Astrocyte (in vitro differentiated cells and primary cell): Measurements from ENCODE around the gene UNKL. TPM values are rescaled to one million over a fixed set of nuclear protein-coding genes. Genes with fewer than 3 reads are reported as not detected.

Experiments used
- DNase-seq: peaks from one replicate; pipeline ENCODE4 v3.0.0-alpha.2; 2010; ENCODE audit warnings: low read depth
- FAIRE-seq: peaks from 2 replicates; lab custom pipeline; 2011; peaks lifted over from hg19 to GRCh38; lab: Jason Lieb, UNC
- H2AFZ ChIP-seq: 2 replicates; pipeline ENCODE4 v1.6.0; 2012; ENCODE audit warnings: low read depth, low read length, inconsistent platforms
- H3K27ac ChIP-seq: 2 replicates; pipeline ENCODE4 v1.5.1; 2011; ENCODE audit warnings: low read depth, low read length, inconsistent platforms
- H3K27me3 ChIP-seq: 2 replicates; pipeline ENCODE4 v1.6.0; 2011; ENCODE audit warnings: low read length, inconsistent platforms; ENCODE audit not compliant: insufficient read depth
- H3K36me3 ChIP-seq: 2 replicates; pipeline ENCODE4 v1.5.1; 2011; ENCODE audit warnings: low read length, inconsistent platforms; ENCODE audit not compliant: insufficient read depth
- H3K4me1 ChIP-seq: 2 replicates; pipeline ENCODE4 v1.5.1; 2011; ENCODE audit warnings: low read length, inconsistent platforms; ENCODE audit not compliant: insufficient read depth
- H3K4me2 ChIP-seq: 2 replicates; pipeline ENCODE4 v1.6.0; 2012; ENCODE audit warnings: low read length, inconsistent platforms
- H3K4me3 ChIP-seq: 2 replicates; pipeline ENCODE4 v1.5.1; 2011; ENCODE audit warnings: low read depth, mild to moderate bottlenecking, low read length, inconsistent platforms; ENCODE audit not compliant: insufficient read depth
- H3K79me2 ChIP-seq: 2 replicates; pipeline ENCODE4 v1.6.0; 2012; ENCODE audit warnings: mild to moderate bottlenecking, low read length, inconsistent platforms; ENCODE audit not compliant: insufficient read depth
- H3K9ac ChIP-seq: 2 replicates; pipeline ENCODE4 v1.6.0; 2012; ENCODE audit warnings: mild to moderate bottlenecking, low read length, inconsistent platforms
- H3K9me3 ChIP-seq: 2 replicates; pipeline ENCODE4 v1.5.1; 2012; ENCODE audit warnings: low read depth, mild to moderate bottlenecking, low read length, inconsistent platforms; ENCODE audit not compliant: insufficient read depth
- H4K20me1 ChIP-seq: 2 replicates; pipeline ENCODE4 v1.6.0; 2012; ENCODE audit warnings: low read length, inconsistent platforms; ENCODE audit not compliant: insufficient read depth
- H3K27ac Mint-ChIP-seq: one replicate; pipeline ENCODE4 v1.8.0; 2021; ENCODE audit warnings: mild to moderate bottlenecking, mixed read lengths; ENCODE audit not compliant: unreplicated experiment
- H3K27me3 Mint-ChIP-seq: one replicate; pipeline ENCODE4 v1.8.0; 2021; ENCODE audit warnings: low read depth, mixed read lengths; ENCODE audit not compliant: unreplicated experiment
- H3K36me3 Mint-ChIP-seq: one replicate; pipeline ENCODE4 v1.8.0; 2021; ENCODE audit warnings: low read depth, mixed read lengths; ENCODE audit not compliant: unreplicated experiment
- H3K4me1 Mint-ChIP-seq: one replicate; pipeline ENCODE4 v1.8.0; 2021; ENCODE audit warnings: low read depth, mixed read lengths; ENCODE audit not compliant: unreplicated experiment
- H3K4me3 Mint-ChIP-seq: one replicate; pipeline ENCODE4 v1.8.0; 2021; ENCODE audit warnings: mild to moderate bottlenecking, moderate library complexity, mixed read lengths; ENCODE audit not compliant: unreplicated experiment
- H3K9me3 Mint-ChIP-seq: one replicate; pipeline ENCODE4 v1.8.0; 2021; ENCODE audit warnings: mild to moderate bottlenecking, mixed read lengths; ENCODE audit not compliant: unreplicated experiment
- EZH2 ChIP-seq: IDR thresholded peaks from 2 replicates; pipeline ENCODE4 v1.6.1; 2012; ENCODE audit warnings: mild to moderate bottlenecking, low read length, inconsistent platforms; ENCODE audit not compliant: insufficient read depth
- total RNA-seq: library from RNA; stranded (reverse); gene quantifications from 2 replicates; pipeline ENCODE4 v1.2.1, GENCODE V29; 2021
- TF ChIP-seq, protein P1 (sequence below): IDR thresholded peaks from 2 replicates; pipeline ENCODE4 v1.5.1; 2011; ENCODE audit warnings: low read depth, mild to moderate bottlenecking, inconsistent platforms, low read length, moderate library complexity; ENCODE audit not compliant: insufficient read depth

Gene UNKL
- total RNA-seq, 1 donor from 2014 or later, result 10.7 TPM

DNA sequence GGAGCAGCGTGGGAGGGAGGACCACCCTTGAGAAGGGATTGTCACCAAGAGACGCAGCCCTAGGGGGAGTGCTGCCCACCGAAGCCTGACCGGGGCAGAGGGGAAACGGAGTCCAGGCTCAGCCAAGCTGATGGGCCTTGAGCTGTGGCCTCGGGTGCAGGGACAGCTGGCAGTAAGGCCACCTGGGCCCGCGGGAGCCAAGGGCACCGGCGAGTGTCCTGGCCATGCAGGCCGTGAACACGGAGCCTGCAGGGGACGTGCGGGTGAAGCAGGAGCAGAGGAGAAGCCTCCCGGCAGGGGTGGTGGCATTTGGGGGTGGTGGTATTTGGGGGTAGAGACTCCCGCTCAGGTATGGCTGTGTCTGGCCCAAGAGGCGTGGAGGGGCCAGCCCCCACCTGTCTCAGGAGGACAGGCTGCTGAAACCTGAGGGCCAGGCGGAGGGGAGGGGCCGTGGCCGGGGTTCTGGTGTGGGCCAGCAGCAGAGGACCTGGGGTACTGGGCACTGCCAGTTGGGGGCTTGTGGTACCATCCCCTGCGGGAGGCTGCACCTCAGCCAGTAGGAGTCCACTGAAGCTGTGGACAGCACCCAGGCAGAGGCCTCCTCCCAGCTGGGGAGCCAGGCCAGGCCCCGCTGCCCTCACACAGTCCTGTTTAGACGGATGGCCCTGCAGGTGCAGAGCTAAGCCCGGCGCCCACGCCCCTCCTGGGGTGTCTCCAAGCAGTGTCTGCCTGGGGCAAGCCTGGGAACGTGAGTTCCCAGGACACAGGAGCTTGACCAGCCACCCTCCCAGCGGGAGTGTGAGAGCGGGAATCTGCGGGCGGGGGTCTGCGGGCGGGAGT is 58.2 kb downstream of the UNKL start:
- Histone ChIP-seq H4K20me1 (peaks cover 71% of the 10 kb centered on the region), H3K4me2 (no peak overlapping the region), H3K9me3 (no peaks in the 10 kb centered on the region), H3K27me3 (no peaks in the 10 kb centered on the region), H2AFZ (no peak overlapping the region), H3K36me3 (no peaks in the 10 kb centered on the region), H3K4me1 (peaks cover 6% of the 10 kb centered on the region), H3K9ac (no peak overlapping the region), H3K4me3 (no peak overlapping the region), H3K79me2 (peaks cover 94% of the 10 kb centered on the region), H3K27ac (no peak overlapping the region)
- H3K36me3 Mint-ChIP-seq, result peaks cover 2% of the 10 kb centered on the region
- DNase-seq, result no peak
- no peak for TF ChIP-seq EZH2
- TF ChIP-seq, protein P1, sequence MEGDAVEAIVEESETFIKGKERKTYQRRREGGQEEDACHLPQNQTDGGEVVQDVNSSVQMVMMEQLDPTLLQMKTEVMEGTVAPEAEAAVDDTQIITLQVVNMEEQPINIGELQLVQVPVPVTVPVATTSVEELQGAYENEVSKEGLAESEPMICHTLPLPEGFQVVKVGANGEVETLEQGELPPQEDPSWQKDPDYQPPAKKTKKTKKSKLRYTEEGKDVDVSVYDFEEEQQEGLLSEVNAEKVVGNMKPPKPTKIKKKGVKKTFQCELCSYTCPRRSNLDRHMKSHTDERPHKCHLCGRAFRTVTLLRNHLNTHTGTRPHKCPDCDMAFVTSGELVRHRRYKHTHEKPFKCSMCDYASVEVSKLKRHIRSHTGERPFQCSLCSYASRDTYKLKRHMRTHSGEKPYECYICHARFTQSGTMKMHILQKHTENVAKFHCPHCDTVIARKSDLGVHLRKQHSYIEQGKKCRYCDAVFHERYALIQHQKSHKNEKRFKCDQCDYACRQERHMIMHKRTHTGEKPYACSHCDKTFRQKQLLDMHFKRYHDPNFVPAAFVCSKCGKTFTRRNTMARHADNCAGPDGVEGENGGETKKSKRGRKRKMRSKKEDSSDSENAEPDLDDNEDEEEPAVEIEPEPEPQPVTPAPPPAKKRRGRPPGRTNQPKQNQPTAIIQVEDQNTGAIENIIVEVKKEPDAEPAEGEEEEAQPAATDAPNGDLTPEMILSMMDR, result no peak
- H3K27ac Mint-ChIP-seq, result no peak overlapping the region
- no peaks in the 10 kb centered on the region for H3K27me3 Mint-ChIP-seq
- peaks cover 11% of the 10 kb centered on the region for H3K4me1 Mint-ChIP-seq
- H3K4me3 Mint-ChIP-seq, result no peak overlapping the region
- no peak for FAIRE-seq
- no peaks in the 10 kb centered on the region for H3K9me3 Mint-ChIP-seq

DNA sequence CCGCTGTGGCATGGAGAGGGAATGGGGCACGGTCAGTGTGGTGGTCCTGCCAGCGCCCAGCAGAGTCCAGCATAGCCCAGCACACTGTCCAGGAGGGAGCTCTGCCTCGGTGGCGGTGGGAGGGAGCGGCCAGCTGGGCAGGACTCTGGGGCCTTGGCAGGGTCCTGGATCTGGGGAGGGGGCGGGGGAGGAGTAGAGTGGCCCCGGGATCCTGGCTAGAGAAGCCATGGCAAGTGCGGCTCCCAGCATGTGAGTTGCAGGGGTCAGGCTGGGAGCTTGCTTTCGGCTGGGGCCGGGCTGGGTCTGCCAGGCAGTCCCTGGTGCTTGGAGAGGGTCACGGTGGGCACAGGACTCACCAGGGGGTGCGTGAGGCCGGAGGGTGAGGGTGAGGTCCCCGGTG is 58.9 kb downstream of the UNKL start:
- Histone ChIP-seq H3K9ac (no peak overlapping the region), H3K4me1 (peaks cover 12% of the 10 kb centered on the region), H3K36me3 (no peaks in the 10 kb centered on the region), H3K79me2 (peaks cover 95% of the 10 kb centered on the region), H3K27me3 (no peaks in the 10 kb centered on the region), H3K4me2 (no peak overlapping the region), H3K27ac (no peak overlapping the region), H3K9me3 (no peaks in the 10 kb centered on the region), H4K20me1 (peaks cover 75% of the 10 kb centered on the region), H2AFZ (no peak overlapping the region), H3K4me3 (no peak overlapping the region)
- TF ChIP-seq, protein P1, result no peak
- TF ChIP-seq EZH2, result no peak
- no peak overlapping the region for H3K4me3 Mint-ChIP-seq
- peaks cover 11% of the 10 kb centered on the region for H3K4me1 Mint-ChIP-seq
- FAIRE-seq (no peak), DNase-seq (no peak)
- no peaks in the 10 kb centered on the region for H3K27me3 Mint-ChIP-seq
- no peak overlapping the region for H3K27ac Mint-ChIP-seq
- no peaks in the 10 kb centered on the region for H3K9me3 Mint-ChIP-seq
- H3K36me3 Mint-ChIP-seq, result peaks cover 2% of the 10 kb centered on the region
